Right hindlimb (tissue), 1 donor: ENCODE measurements around the gene MTA1.
A peak's percentile ranks its signal among the peaks of the same experiment; 100 is the strongest.

ENCODE experiments used
- DNase-seq: peaks from one replicate; pipeline ENCODE4 v3.0.0-alpha.2; 2018

MTA1 gene

GRCh38 chr14:105490267-105490571 is 70.6 kb downstream of the MTA1 start:
- DNase-seq = no peak

- DNase-seq = peak; percentile 100
Measured at GRCh38 chr14:105490572-105491365, 71.1 kb downstream of the MTA1 start, which contains the start of gene TEDC1. TEDC1 (plus strand) TSS chr14:105491246; CDS start chr14:105491376, 130 bp downstream.

GRCh38 chr14:105491366-105491973 is 71.8 kb downstream of the MTA1 start:
- peak; percentile 79 for DNase-seq

GRCh38 chr14:105492031-105492970 is 72.7 kb downstream of the MTA1 start:
- DNase-seq = peak; percentile 68

- peak; percentile 41 for DNase-seq
Measured at GRCh38 chr14:105492971-105493871, 73.6 kb downstream of the MTA1 start.

GRCh38 chr14:105493921-105494605 is 74.4 kb downstream of the MTA1 start:
- DNase-seq = peak; percentile 30

- DNase-seq = no peak
Measured at GRCh38 chr14:105494606-105494929, 74.9 kb downstream of the MTA1 start.

GRCh38 chr14:105495101-105495989 is 75.7 kb downstream of the MTA1 start:
- peak; percentile 49 for DNase-seq

- peak; percentile 26 for DNase-seq
Measured at GRCh38 chr14:105495990-105496830, 76.6 kb downstream of the MTA1 start.

- peak; percentile 31 for DNase-seq
Measured at GRCh38 chr14:105496831-105497591, 77.4 kb downstream of the MTA1 start.

GRCh38 chr14:105497671-105498429 is 78.2 kb downstream of the MTA1 start:
- DNase-seq = peak; percentile 22

GRCh38 chr14:105498430-105499255 is 79.0 kb downstream of the MTA1 start:
- peak; percentile 36 for DNase-seq

- peak; percentile 75 for DNase-seq
Measured at GRCh38 chr14:105499256-105500035, 79.8 kb downstream of the MTA1 start.

GRCh38 chr14:105500036-105500725 is 80.6 kb downstream of the MTA1 start:
- DNase-seq = no peak

- DNase-seq = no peak
Measured at GRCh38 chr14:105500726-105501101, 81.1 kb downstream of the MTA1 start.
